Measurements from ENCODE around the gene MIPOL1.
"Not testable (repeated sequence)": the region's sequence is repeated elsewhere in the genome, so short reads cannot be mapped to it uniquely, and the experiment has no call there.

Gene MIPOL1

DNA sequence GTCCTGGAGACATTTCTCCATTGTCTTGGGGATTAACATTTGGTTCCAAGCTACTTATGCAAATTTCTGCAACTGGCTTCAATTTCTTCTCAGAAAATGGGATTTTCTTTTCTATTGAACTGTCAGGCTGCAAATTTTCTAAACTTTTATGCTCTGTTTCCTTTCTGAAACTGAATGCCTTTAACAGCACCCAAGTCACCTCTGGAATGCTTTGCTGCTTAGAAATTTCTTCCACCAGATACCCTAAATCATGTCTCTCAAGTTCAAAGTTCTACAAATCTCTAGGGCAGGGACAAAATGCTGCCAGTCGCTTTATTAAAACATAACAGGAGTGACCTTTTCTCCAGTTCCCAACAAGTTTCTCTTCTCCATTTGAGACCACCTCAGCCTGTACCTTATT lies 264.7 kb downstream of the MIPOL1 start:
- not testable (repeated sequence) for DNase-seq, ATAC-seq, H3K4me1 Mint-ChIP-seq, H3K27me3 Mint-ChIP-seq, H3K27ac Mint-ChIP-seq, H3K4me3 Mint-ChIP-seq
- peaks cover 28 to 49% of the 10 kb centered on the region in 2 donors for H3K9me3 Mint-ChIP-seq

DNA sequence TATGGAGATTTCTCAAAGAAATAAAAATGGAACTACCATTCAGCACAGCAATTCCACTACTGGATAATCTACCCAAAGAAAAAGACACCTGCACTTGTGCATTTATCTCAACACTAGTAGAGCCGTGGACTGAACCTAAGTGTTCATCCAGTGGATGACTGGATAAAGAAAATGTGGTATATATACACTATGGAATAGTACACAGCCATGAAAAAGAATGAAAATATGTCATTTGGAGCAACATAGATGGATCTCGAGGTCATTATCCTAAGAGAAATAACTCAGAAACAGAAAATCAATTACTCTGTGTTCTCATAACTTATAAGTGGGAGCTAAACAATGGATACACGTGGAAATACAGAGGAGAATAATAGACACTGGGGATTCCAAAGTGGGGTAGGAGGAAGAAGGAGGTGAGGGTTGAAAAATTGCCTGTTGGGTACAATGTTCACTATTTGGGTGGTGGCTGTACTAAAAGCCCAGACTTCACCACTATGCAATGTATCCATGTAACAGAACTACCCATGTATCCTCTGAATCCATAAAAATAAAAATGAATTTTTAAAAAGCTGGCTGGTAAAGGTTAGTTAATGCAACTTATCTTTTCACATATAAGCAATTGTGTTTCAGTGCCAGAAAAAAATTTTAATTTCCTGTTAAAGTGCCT lies 266.6 kb downstream of the MIPOL1 start:
- no peaks in the 10 kb centered on the region for H3K27me3 Mint-ChIP-seq
- H3K27ac Mint-ChIP-seq = no peak overlapping the region
- peaks cover 29 to 52% of the 10 kb centered on the region in 2 donors for H3K9me3 Mint-ChIP-seq
- DNase-seq = no peak
- H3K4me3 Mint-ChIP-seq = no peak overlapping the region
- no peaks in the 10 kb centered on the region for H3K4me1 Mint-ChIP-seq
- ATAC-seq = no peak

DNA sequence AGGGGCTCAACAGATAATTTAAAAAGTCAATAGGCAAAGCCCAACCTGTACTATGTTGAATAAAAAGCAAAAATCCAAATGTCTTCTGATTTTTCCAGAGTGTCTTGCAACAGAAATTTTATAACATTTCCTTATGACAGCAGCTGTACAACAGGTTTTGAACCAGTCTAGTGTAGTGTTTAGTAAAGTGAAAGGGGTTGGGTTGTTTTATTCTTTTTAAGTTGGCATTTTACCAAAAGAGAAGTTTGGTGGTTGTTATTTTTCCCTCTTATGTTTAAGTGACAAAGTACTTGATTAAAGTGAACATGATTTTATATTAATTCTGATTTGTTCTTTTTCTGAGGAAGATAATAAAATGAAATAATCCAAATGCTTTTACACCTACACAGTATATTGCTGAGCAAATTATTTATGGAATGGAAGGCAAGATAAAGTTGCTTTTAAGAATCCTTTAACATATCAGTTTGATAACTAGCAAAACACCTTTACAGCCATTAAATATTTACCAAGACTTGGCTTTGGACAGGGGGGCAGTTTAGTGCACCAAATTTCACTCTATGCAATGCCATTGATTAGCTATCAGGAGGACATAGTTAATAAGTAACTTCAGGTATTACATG lies 268.4 kb downstream of the MIPOL1 start:
- no peak overlapping the region for H3K4me3 Mint-ChIP-seq
- DNase-seq (no peak), ATAC-seq (no peak)
- H3K27me3 Mint-ChIP-seq = no peaks in the 10 kb centered on the region
- no peak overlapping the region for H3K27ac Mint-ChIP-seq
- no peaks in the 10 kb centered on the region for H3K4me1 Mint-ChIP-seq
- peaks cover 35 to 52% of the 10 kb centered on the region in 2 donors for H3K9me3 Mint-ChIP-seq

DNA sequence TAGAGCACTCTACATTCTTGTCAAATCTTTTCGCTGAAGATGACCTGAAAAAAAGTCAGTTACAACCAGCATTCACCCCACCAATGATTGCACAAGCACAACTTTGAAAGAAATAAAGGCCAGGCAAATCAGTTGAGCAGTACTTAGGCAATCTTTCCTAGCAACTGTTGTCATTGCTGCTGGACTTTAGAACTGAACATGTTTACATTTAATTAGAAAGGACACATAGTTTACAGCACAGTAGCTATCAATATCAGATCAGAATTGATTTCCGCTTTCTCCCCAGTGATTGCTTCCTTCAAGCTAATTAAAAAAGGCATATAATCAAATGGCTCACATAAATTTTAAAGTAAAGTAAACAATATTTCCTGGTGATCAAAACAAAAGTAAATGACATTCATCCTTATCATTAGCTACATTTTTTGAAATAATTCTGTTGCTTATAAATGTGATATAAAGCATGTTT lies 268.9 kb downstream of the MIPOL1 start:
- Mint-ChIP-seq H3K9me3 (peaks cover 35 to 46% of the 10 kb centered on the region in 2 donors), H3K4me1 (no peaks in the 10 kb centered on the region), H3K27me3 (no peaks in the 10 kb centered on the region), H3K27ac (no peak overlapping the region), H3K4me3 (no peak overlapping the region)
- no peak for ATAC-seq
- DNase-seq = no peak

DNA sequence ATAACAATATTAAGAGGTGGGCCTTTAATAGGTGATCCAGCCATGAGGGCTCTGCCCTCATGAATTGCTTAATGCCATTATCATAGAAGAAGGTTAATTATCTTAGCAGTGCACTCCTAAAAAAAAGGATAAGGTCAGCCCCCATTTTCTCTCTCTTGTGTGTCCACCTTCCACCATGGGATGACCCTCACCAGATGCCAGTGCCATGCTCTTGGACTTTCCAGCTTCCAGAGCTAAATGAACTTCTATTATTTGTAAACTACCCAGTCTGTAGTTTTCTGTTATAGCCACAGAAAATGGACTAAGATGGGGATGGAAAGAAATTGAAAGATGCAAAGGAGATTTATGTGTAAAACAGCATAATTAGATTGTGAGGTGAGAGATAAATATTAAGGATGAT lies 271.9 kb downstream of the MIPOL1 start:
- no peak overlapping the region for H3K27ac Mint-ChIP-seq
- H3K4me1 Mint-ChIP-seq = no peaks in the 10 kb centered on the region
- H3K27me3 Mint-ChIP-seq = no peaks in the 10 kb centered on the region
- ATAC-seq (no peak), DNase-seq (no peak)
- peaks cover 27 to 28% of the 10 kb centered on the region in 2 donors for H3K9me3 Mint-ChIP-seq
- no peak overlapping the region for H3K4me3 Mint-ChIP-seq

DNA sequence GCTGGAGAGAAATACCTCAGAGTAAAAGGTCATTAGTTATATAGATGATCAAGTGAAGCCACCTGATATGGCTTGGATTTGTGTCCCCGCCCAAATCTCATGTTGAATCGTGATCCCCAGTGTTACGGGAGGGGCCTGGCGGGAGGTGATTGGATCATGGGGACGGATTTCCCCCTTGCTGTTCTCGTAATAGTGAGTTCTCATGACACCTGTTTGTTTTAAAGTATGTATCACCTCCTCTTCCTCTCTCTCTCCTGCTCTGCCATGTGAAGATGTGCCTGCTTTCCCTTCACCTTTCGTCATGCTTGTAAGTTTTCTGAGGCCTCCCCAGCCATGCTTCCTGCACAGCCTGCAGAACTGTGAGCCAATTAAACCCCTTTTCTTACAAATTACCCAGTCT lies 272.5 kb downstream of the MIPOL1 start:
- no peak for DNase-seq
- no peak overlapping the region for H3K27ac Mint-ChIP-seq
- no peak overlapping the region for H3K4me3 Mint-ChIP-seq
- H3K9me3 Mint-ChIP-seq = peaks cover 28 to 29% of the 10 kb centered on the region in 2 donors
- no peak for ATAC-seq
- no peaks in the 10 kb centered on the region for H3K4me1 Mint-ChIP-seq
- H3K27me3 Mint-ChIP-seq = no peaks in the 10 kb centered on the region

DNA sequence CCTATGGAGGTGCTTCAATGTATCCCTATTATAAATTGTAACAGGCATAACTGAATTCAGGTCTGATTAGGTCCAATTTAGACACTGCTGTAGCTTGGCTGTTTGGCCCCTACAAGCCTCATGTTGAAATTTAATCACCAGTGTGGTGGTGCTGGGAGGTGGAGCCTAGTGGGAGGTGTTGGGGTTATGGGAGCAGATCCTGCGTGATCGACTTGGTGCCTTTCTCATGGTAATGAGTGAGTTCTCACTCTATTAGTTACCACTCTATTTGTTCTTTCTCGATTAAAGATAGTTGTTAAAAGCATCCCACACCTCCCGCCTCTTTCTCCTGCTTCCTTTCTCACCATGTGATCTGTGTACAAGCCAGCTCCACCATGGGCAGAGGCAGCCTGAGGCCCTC lies 275.2 kb downstream of the MIPOL1 start:
- ATAC-seq = no peak
- Mint-ChIP-seq H3K27me3 (no peaks in the 10 kb centered on the region), H3K9me3 (peaks cover 28 to 35% of the 10 kb centered on the region in 2 donors), H3K27ac (no peak overlapping the region), H3K4me3 (no peak overlapping the region), H3K4me1 (no peaks in the 10 kb centered on the region)
- no peak for DNase-seq

DNA sequence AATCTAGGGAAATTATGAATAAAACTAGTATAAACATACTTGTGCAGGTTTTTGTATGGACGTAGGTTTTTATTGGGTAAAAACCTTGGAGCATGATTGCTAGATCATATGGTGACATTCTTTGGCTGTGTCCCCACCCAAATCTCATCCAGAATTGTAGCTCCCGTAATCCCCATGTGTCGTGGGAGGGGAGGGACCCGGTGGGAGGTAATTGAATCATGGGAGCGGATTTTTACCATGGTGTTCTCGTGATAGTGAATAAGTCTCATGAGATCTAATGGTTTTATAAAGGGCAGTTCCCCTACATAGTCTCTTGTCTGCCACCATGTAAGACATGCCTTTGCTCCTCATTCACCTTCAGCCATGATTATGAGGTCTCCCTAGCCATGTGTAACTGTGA lies 276.5 kb downstream of the MIPOL1 start:
- H3K4me1 Mint-ChIP-seq = no peaks in the 10 kb centered on the region
- ATAC-seq (no peak), DNase-seq (no peak)
- no peak overlapping the region for H3K27ac Mint-ChIP-seq
- peaks cover 20 to 28% of the 10 kb centered on the region in 2 donors for H3K9me3 Mint-ChIP-seq
- H3K4me3 Mint-ChIP-seq = no peak overlapping the region
- no peaks in the 10 kb centered on the region for H3K27me3 Mint-ChIP-seq

DNA sequence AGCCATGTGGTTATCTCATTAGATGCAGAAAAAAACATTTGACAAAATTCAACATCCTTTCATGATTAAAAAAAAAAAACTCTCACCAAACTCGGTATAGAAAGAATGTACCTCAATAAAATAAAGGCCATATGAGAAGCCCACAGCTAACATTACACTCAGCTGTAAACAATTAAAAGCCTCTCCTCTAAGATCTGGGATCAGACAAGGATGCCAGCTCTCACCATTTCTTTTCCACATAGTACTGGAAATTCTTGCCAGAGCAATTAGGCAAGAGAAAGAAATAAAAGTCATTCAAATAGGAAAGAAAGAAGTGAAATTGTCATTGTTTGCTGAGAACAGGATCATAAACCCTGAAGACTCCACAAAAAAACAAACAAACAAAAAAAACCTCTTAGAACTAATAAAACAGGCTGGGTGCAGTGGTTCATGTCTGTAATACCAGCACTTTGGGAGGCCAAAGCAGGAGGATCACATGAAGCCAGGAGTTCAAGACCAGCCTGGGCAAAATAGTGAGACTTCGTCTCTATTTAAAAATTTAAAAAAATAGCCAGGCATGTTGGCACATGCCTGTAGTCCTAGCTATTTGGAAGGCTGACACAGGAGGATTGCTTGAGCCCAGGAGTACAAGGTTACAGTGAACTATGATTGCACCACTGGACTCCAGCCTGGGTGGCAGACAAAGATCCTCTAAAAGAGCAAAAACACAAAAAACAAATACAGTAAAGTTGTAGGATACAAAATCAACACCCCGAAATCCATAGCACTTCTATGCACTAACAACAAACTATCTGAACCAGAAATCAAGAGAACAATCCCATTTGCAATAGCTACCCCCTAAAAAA lies 282.9 kb downstream of the MIPOL1 start:
- Mint-ChIP-seq H3K9me3 (peaks cover 11 to 38% of the 10 kb centered on the region in 2 donors), H3K27me3 (no peaks in the 10 kb centered on the region), H3K27ac (no peak overlapping the region), H3K4me1 (no peaks in the 10 kb centered on the region), H3K4me3 (no peak overlapping the region)
- no peak for ATAC-seq
- DNase-seq = no peak

DNA sequence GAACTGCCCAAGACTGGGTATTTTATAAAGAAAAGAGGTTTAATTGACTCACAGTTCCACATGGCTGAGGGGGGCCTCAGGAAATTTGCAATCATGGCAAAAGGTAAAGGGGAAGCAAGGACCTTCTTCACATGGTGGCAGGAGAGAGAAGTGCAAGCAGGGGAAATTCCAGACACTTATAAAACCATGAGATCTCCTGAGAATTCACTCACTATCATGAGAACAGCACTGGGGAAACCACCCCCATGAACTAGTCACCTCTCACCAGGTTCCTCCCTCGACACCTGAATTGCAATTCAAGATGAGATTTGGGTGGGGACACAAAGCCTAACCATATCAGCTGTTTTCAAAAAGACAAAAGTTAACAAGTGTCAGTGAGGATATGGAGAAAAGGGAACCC lies 284.7 kb downstream of the MIPOL1 start:
- no peak for ATAC-seq
- Mint-ChIP-seq H3K4me1 (no peaks in the 10 kb centered on the region), H3K27me3 (no peaks in the 10 kb centered on the region), H3K4me3 (no peak overlapping the region), H3K27ac (no peak overlapping the region), H3K9me3 (peaks cover 10 to 55% of the 10 kb centered on the region in 2 donors)
- no peak for DNase-seq

DNA sequence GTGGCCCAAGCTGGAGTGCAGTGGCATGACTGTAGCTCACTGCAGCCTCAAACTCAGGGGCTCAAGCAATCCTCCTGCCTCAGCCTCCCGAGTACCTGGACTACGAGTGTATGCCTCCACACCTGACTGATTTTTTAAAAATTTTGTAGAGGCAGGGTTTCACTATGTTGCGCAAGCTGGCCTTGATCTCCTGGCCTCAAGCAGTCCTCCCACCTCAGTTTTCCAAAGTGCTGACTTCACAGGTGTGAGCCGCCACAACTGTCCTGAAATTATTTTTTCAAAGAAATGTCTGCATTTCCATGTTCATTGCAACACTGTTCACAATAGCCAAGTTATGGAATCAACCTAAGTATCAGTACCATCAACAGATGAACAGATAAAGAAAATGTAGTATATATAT lies 285.9 kb downstream of the MIPOL1 start:
- no peaks in the 10 kb centered on the region for H3K4me1 Mint-ChIP-seq
- ATAC-seq = no peak
- peaks cover 10 to 65% of the 10 kb centered on the region in 2 donors for H3K9me3 Mint-ChIP-seq
- no peaks in the 10 kb centered on the region for H3K27me3 Mint-ChIP-seq
- DNase-seq = no peak
- no peak overlapping the region for H3K27ac Mint-ChIP-seq
- H3K4me3 Mint-ChIP-seq = no peak overlapping the region

DNA sequence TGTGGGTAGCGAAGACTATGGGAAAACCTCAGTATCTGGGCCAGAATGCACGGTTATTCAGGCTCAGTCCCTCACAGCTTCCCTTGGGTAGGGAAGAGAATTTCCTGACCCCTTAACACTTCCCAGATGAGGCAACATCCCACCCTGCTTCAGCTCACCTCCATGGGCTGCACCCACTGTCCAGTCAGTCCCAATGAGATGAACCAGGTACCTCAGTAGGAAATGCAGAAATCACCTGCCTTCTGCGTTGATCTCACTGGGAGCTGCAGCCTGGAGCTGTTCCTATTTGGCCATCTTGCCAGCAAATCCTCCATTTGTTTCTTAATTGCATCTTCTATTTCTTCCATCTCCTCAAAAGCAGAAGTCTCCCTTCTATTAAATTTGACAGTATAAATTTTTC lies 292.9 kb downstream of the MIPOL1 start:
- Mint-ChIP-seq H3K4me3 (no peak overlapping the region), H3K27ac (no peak overlapping the region), H3K9me3 (peaks cover 7 to 35% of the 10 kb centered on the region in 2 donors), H3K27me3 (no peaks in the 10 kb centered on the region), H3K4me1 (no peaks in the 10 kb centered on the region)
- ATAC-seq (no peak), DNase-seq (no peak)

DNA sequence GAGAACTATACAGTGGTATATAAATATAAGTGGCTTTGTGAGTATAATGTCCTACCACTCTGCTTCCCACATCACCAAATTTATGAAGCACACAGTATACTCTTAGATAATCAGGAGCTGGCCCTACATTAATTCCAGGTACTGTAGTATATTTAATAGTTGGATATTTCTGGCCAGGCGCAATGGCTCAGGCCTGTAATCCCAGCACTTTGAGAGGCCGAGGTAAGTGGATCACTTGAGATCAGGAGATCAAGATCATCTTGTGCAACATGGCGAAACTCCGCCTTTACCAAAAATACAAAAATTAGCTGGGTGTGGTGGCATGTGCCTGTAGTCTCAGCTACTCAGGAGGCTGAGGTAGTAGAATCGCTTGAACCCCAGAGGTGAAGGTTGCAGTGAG lies 293.3 kb downstream of the MIPOL1 start:
- DNase-seq (no peak), ATAC-seq (no peak)
- Mint-ChIP-seq H3K4me1 (no peaks in the 10 kb centered on the region), H3K27ac (no peak overlapping the region), H3K27me3 (no peaks in the 10 kb centered on the region), H3K4me3 (no peak overlapping the region), H3K9me3 (peaks cover 7 to 30% of the 10 kb centered on the region in 2 donors)

DNA sequence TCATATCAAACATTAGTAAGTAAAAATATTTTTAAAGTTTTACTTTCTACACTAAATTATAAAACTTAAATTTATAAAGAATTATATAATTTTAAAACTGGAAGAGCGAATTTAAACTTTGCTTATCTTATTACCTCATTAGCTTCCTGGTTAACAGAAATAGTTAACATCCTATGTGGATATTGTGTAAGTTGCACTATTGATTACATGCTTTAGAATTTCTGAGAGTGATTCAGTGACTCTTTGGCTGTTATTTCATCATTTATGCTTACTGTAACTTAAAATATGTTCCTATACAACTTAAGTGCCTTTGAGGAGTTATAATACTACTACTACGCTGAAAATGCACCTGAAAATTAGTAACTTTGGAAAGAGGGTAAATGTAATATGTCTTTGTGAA lies 295.9 kb downstream of the MIPOL1 start:
- no peak overlapping the region for H3K4me3 Mint-ChIP-seq
- H3K27ac Mint-ChIP-seq = no peak overlapping the region
- H3K9me3 Mint-ChIP-seq = peaks cover 7% of the 10 kb centered on the region in 2 donors
- H3K27me3 Mint-ChIP-seq = no peaks in the 10 kb centered on the region
- no peaks in the 10 kb centered on the region for H3K4me1 Mint-ChIP-seq
- ATAC-seq = no peak
- DNase-seq = no peak

DNA sequence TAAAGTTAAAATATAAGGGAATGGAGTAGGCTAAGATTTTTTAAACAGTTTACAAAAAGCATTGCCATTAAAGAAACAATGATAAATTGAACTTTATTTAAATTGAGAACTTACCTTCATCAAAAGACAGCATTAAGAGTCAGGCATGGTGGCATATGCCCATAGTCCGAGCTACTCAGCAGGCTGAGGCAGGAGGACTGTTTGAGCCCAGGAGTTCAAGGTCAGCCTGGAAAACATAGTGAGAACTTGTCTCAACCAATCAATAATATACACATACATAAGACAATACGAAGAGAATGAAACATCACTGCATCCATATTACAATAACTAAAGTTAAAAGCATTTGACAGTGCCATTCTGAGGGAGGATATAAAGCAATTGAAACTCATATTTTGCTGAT lies 299.7 kb downstream of the MIPOL1 start:
- peaks cover 4 to 7% of the 10 kb centered on the region in 2 donors for H3K9me3 Mint-ChIP-seq
- H3K4me3 Mint-ChIP-seq = no peak overlapping the region
- no peaks in the 10 kb centered on the region for H3K4me1 Mint-ChIP-seq
- no peaks in the 10 kb centered on the region for H3K27me3 Mint-ChIP-seq
- DNase-seq (no peak), ATAC-seq (no peak)
- H3K27ac Mint-ChIP-seq = no peak overlapping the region

DNA sequence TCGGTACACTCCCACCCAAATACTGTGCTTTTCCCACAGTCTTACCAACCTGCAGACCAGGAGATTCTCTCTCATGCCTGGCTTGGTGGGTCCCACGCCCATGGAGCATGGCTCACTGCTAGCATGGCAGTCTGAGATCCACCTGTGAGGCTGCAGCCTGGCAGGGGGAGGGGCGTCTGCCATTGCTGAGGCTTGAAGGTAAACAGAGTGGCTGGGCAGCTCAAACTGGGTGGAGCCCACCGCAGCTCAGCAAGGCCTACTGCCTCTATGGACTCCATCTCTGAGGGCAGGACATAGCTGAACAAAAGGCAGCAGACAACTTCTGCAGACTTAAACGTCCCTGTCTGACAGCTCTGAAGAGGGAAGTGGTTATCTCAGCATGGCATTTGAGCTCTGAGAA lies 304.1 kb downstream of the MIPOL1 start:
- ATAC-seq (no peak), DNase-seq (no peak)
- Mint-ChIP-seq H3K9me3 (peaks cover 4 to 8% of the 10 kb centered on the region in 2 donors), H3K27me3 (no peaks in the 10 kb centered on the region), H3K4me3 (no peak overlapping the region), H3K27ac (no peak overlapping the region), H3K4me1 (no peaks in the 10 kb centered on the region)
